WERI-Rb-1 (cell line): Measurements from ENCODE around the gene IMMT.

Experiments
- DNase-seq: peaks from one replicate; pipeline ENCODE4 v3.0.0-alpha.2; 2020
- H3K27ac ChIP-seq: fragments of 250-450 bp; sonication (Bioruptor Pico); 2 replicates; pipeline ENCODE4 v1.5.1; 2020; ENCODE audit warnings: mild to moderate bottlenecking, moderate library complexity
- H3K27me3 ChIP-seq: fragments of 250-450 bp; sonication (Bioruptor Pico); 2 replicates; pipeline ENCODE4 v1.5.1; 2021; ENCODE audit warnings: mild to moderate bottlenecking, low read depth, moderate library complexity; ENCODE audit not compliant: insufficient read depth, severe bottlenecking
- H3K36me3 ChIP-seq: fragments of 250-450 bp; sonication (Bioruptor Pico); 2 replicates; pipeline ENCODE4 v1.5.1; 2020; ENCODE audit warnings: mild to moderate bottlenecking, moderate library complexity
- H3K4me3 ChIP-seq: 2 replicates; pipeline ENCODE4 v1.5.1; 2011; ENCODE audit warnings: low read depth, mild to moderate bottlenecking, control low read depth, low read length
- H3K9me3 ChIP-seq: fragments of 250-450 bp; sonication (Bioruptor Pico); 2 replicates; pipeline ENCODE4 v1.5.1; 2021; ENCODE audit warnings: mild to moderate bottlenecking, moderate library complexity; ENCODE audit not compliant: severe bottlenecking
- TF ChIP-seq, protein P1 (sequence below): IDR thresholded peaks from 2 replicates; pipeline ENCODE4 v1.5.1; 2011; ENCODE audit warnings: low read depth, mild to moderate bottlenecking, control low read depth, inconsistent platforms, low read length

Gene IMMT

DNA sequence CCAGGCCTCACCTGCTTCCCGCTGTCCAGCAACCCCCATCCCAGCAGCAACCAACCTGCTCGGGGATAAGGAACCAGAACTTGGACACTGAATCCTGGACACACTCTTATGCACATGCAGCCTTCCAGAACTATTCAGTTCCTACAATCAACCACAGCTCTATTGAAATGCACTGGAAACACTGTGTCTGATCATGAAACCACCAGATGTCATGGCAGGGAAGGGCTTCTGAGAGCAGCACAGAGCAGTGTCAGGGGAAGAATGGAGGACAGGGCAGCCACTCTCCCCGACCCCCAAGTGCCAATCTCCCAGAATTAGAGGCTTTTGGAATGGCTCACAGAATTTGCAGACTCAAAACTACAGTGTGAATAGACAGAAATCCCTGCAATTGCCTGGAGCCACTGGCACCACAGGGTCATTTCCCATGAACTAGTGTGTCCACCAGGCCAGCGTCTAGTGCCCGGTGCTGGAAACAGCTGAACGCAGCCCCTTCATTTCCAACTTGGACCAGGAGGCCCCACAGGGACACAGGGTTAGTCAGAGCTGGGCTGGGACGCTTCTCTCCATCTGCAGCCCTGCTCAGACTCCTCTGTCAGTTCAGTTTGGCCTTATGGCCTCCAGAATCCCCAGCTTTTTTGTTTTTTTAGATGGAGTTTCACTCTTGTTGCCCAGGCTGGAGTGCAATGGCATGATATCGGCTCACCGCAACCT lies 29.5 kb upstream of the IMMT start:
- Histone ChIP-seq H3K36me3 (no peaks in the 10 kb centered on the region), H3K27ac (peak overlapping the region; percentile 77), H3K27me3 (no peaks in the 10 kb centered on the region), H3K9me3 (no peaks in the 10 kb centered on the region), H3K4me3 (no peak overlapping the region)
- TF ChIP-seq, protein P1, sequence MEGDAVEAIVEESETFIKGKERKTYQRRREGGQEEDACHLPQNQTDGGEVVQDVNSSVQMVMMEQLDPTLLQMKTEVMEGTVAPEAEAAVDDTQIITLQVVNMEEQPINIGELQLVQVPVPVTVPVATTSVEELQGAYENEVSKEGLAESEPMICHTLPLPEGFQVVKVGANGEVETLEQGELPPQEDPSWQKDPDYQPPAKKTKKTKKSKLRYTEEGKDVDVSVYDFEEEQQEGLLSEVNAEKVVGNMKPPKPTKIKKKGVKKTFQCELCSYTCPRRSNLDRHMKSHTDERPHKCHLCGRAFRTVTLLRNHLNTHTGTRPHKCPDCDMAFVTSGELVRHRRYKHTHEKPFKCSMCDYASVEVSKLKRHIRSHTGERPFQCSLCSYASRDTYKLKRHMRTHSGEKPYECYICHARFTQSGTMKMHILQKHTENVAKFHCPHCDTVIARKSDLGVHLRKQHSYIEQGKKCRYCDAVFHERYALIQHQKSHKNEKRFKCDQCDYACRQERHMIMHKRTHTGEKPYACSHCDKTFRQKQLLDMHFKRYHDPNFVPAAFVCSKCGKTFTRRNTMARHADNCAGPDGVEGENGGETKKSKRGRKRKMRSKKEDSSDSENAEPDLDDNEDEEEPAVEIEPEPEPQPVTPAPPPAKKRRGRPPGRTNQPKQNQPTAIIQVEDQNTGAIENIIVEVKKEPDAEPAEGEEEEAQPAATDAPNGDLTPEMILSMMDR: no peak
- DNase-seq: no peak

DNA sequence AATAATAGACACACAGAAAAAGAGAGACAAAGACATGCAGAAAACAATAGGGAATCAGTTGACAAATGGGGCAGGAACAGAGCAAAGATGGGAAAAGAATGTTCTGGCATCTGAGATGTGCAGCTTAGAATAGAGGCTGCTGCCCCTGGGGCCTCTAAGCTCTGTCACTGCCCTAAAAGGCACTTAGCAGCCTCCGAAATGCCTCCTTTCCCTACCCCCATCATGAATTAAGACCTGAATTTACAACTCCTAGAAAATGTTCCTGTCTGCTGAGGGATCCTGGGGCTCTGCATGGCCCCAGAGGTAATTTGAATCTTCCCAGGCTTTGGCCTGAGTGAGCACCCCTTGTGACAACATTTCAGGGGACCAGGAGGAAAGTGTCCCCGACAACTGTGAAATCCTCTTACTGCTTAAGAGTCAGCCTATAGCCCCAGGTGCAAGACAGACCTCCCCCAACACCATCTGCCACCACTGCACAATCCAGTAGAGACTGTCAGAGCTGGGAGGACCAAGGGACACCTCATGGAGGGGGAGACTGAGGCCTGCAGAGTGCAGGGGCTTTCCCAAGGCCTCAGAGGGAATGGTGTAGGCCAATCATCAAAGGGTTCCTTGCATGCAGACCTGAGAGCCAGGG lies 28.8 kb upstream of the IMMT start:
- Histone ChIP-seq H3K36me3 (no peaks in the 10 kb centered on the region), H3K4me3 (no peak overlapping the region), H3K27me3 (no peaks in the 10 kb centered on the region), H3K9me3 (no peaks in the 10 kb centered on the region), H3K27ac (peak overlapping the region; percentile 77)
- DNase-seq: peak; percentile 78
- TF ChIP-seq, protein P1: no peak

DNA sequence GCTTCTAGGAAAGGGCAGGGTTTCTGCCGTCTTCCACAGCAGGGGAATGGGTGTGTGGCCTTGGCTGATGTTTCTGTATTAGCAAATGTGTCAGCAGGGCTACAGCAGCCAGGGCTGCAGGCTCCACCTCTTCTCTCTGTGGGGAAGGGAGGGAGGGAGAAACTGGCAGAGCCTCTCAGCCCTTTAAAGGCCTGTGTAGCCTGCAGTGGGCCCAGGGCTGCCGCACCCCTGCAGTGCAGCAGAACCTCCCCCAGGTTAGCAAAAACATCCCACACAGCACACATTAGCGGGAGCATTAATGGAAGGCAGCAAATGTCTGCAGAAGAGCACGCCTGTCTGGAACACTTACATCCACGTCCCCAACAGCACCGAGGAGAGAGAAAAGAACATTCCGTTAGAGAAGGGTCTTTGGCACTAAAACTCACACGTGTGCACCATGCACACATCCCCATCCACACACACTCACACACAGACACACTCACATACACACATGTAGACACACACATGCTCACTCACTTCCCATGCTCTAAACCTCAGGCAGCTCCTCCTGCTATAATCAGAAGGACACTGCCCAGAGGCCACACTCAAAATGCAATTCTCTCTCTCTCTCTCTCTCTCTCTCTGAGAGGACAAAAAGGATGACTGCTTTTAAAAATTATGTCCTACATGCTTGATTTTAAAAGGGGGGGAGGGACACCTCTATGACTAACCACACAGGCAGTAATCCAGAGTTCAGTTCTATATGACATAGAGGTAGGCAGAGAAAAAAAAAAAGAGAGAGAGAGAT lies 28.1 kb upstream of the IMMT start:
- Histone ChIP-seq H3K9me3 (no peaks in the 10 kb centered on the region), H3K36me3 (no peaks in the 10 kb centered on the region), H3K27me3 (no peaks in the 10 kb centered on the region), H3K4me3 (no peak overlapping the region), H3K27ac (peak overlapping the region; percentile 77)
- no peak for DNase-seq
- TF ChIP-seq, protein P1: no peak

DNA sequence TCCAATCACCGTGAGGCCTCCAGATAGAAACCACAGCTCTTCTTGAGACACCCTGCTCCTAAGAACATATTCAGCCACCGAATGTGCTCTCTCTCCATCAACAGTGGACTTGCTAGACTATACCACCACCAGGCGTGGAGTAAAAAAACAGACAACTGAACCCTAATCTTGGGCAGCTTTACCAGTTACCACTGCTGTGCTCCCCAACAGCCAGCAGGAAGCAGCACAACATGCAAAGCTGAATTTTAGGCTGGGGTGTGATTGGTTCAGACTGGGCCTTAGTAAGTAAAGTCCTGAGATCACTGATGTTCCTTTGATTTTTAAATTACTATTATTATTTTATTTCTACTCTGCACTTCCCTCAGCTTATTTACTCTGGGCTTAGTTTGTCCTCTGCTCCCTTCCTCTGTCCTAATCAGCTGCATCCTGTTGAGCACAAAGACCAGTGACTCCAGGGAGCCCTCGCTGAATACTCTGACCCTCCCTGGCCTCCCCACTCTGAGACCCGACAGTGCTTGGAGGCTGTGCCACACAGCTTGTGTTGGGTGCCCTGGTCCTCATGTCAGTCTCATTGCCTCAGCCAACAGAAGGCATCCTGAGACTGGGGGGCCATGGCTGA lies 25.9 kb upstream of the IMMT start:
- Histone ChIP-seq H3K36me3 (no peaks in the 10 kb centered on the region), H3K27me3 (no peaks in the 10 kb centered on the region), H3K4me3 (no peak overlapping the region), H3K27ac (no peak overlapping the region), H3K9me3 (no peaks in the 10 kb centered on the region)
- TF ChIP-seq, protein P1: peak; percentile 88
- DNase-seq: peak; percentile 52

DNA sequence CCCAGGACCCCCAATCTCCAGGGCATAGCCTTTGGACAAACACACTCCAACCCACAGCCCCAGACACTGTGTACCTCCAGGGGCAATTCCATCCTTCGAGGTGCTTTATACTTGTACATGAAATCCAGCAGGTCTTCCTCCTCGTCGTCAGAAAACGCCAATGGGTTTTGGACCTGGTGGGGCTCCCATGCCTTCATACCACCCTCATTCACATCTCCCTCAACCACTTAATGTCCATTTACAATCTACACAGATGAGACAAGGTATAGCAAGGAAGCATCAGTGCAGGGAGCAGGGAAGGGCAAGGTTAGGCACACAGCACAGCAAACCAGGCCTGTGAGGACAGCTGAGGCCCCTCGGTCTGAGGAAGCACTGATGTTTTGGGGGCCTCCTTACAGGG lies 24.6 kb upstream of the IMMT start:
- TF ChIP-seq, protein P1: no peak
- DNase-seq: no peak
- H3K36me3 ChIP-seq: no peaks in the 10 kb centered on the region
- no peak overlapping the region for H3K4me3 ChIP-seq
- H3K9me3 ChIP-seq: no peaks in the 10 kb centered on the region
- no peaks in the 10 kb centered on the region for H3K27me3 ChIP-seq
- H3K27ac ChIP-seq: no peak overlapping the region
